ENCODE measurements around the gene GABBR2. TPM values are rescaled to one million over a fixed set of nuclear protein-coding genes. Genes with fewer than 3 reads are reported as not detected.

GABBR2 gene
- total and polyA plus RNA-seq, 2 experiments from 2014 or later = 0.89 to 1.3 TPM

DNA sequence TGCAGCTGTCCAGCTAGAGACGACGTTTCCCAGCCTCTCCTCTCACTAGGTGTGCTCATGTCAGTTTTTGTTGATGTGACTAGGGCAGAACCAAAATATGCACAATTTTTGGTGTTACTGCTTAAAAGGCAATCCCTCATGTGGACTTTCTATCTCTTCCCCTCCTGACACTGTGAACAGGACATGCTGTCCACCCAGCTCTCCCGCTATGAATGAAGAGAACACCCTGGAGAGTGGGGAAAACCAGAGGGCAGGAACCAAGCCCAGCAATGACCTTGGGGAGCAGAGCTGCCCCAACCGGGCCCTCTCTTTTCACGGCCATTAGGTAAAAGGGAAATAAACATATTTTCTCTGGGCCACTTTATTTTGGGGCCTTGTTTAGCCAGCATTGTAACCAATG, 406.6 kb downstream of the GABBR2 start:
- no peak overlapping the region for H3K27ac ChIP-seq (ENCODE audit: low read depth)
- H3K4me3 Mint-ChIP-seq = no peak overlapping the region

More for the DNA sequence above, 406.6 kb downstream of the GABBR2 start:
- H2AFZ ChIP-seq = no peak overlapping the region
- H3K4me1 ChIP-seq (ENCODE audit: insufficient read depth) = no peaks in the 10 kb centered on the region
- no peaks in the 10 kb centered on the region for H3K9me3 Mint-ChIP-seq
- H3K27me3 Mint-ChIP-seq (ENCODE audit: insufficient read depth, low read depth, poor library complexity) = peaks cover 6% of the 10 kb centered on the region
- no peaks in the 10 kb centered on the region for H4K20me1 ChIP-seq (replicated peaks; ENCODE audit: insufficient read depth)
- H3K4me2 ChIP-seq = no peak overlapping the region
- DNase-seq (ENCODE audit: low spot score) = no peak
- no peaks in the 10 kb centered on the region for H3K36me3 Mint-ChIP-seq (ENCODE audit: low read depth)
- no peaks in the 10 kb centered on the region for H3K36me3 ChIP-seq (ENCODE audit: insufficient read depth)
- TF ChIP-seq ZNF114 (CRISPR knock-in tag; IDR thresholded peaks at IDR 0.05) = no peak
- TF ChIP-seq JUNB (IDR thresholded peaks at IDR 0.05; ENCODE audit: unreplicated experiment) = no peak
- TF ChIP-seq ZNF331 (CRISPR knock-in tag; IDR thresholded peaks at IDR 0.05; ENCODE audit: low read depth) = no peak
- TF ChIP-seq STAT1 (IDR thresholded peaks at IDR 0.05; ENCODE audit: unreplicated experiment) = no peak
- TF ChIP-seq, protein P1, sequence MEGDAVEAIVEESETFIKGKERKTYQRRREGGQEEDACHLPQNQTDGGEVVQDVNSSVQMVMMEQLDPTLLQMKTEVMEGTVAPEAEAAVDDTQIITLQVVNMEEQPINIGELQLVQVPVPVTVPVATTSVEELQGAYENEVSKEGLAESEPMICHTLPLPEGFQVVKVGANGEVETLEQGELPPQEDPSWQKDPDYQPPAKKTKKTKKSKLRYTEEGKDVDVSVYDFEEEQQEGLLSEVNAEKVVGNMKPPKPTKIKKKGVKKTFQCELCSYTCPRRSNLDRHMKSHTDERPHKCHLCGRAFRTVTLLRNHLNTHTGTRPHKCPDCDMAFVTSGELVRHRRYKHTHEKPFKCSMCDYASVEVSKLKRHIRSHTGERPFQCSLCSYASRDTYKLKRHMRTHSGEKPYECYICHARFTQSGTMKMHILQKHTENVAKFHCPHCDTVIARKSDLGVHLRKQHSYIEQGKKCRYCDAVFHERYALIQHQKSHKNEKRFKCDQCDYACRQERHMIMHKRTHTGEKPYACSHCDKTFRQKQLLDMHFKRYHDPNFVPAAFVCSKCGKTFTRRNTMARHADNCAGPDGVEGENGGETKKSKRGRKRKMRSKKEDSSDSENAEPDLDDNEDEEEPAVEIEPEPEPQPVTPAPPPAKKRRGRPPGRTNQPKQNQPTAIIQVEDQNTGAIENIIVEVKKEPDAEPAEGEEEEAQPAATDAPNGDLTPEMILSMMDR (conservative IDR thresholded peaks at IDR 0.05; ENCODE audit: low read depth in 2 of 2) = no peak
- TF ChIP-seq NANOG (IDR thresholded peaks at IDR 0.05; ENCODE audit: borderline replicate concordance) = no peak
- no peak for TF ChIP-seq EZH2 (IDR thresholded peaks at IDR 0.05; ENCODE audit: low read depth, unreplicated experiment)
- TF ChIP-seq, protein P2, sequence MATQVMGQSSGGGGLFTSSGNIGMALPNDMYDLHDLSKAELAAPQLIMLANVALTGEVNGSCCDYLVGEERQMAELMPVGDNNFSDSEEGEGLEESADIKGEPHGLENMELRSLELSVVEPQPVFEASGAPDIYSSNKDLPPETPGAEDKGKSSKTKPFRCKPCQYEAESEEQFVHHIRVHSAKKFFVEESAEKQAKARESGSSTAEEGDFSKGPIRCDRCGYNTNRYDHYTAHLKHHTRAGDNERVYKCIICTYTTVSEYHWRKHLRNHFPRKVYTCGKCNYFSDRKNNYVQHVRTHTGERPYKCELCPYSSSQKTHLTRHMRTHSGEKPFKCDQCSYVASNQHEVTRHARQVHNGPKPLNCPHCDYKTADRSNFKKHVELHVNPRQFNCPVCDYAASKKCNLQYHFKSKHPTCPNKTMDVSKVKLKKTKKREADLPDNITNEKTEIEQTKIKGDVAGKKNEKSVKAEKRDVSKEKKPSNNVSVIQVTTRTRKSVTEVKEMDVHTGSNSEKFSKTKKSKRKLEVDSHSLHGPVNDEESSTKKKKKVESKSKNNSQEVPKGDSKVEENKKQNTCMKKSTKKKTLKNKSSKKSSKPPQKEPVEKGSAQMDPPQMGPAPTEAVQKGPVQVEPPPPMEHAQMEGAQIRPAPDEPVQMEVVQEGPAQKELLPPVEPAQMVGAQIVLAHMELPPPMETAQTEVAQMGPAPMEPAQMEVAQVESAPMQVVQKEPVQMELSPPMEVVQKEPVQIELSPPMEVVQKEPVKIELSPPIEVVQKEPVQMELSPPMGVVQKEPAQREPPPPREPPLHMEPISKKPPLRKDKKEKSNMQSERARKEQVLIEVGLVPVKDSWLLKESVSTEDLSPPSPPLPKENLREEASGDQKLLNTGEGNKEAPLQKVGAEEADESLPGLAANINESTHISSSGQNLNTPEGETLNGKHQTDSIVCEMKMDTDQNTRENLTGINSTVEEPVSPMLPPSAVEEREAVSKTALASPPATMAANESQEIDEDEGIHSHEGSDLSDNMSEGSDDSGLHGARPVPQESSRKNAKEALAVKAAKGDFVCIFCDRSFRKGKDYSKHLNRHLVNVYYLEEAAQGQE (IDR thresholded peaks at IDR 0.05; ENCODE audit: unreplicated experiment) = no peak
- TF ChIP-seq, protein P3, sequence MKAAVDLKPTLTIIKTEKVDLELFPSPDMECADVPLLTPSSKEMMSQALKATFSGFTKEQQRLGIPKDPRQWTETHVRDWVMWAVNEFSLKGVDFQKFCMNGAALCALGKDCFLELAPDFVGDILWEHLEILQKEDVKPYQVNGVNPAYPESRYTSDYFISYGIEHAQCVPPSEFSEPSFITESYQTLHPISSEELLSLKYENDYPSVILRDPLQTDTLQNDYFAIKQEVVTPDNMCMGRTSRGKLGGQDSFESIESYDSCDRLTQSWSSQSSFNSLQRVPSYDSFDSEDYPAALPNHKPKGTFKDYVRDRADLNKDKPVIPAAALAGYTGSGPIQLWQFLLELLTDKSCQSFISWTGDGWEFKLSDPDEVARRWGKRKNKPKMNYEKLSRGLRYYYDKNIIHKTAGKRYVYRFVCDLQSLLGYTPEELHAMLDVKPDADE (IDR thresholded peaks at IDR 0.05) = no peak
- no peak for TF ChIP-seq POLR2AphosphoS5 (IDR thresholded peaks at IDR 0.05; ENCODE audit: low read depth)
- no peak for TF ChIP-seq EZH2phosphoT487 (IDR thresholded peaks at IDR 0.05; ENCODE audit: unreplicated experiment)
- TF ChIP-seq, protein P4, sequence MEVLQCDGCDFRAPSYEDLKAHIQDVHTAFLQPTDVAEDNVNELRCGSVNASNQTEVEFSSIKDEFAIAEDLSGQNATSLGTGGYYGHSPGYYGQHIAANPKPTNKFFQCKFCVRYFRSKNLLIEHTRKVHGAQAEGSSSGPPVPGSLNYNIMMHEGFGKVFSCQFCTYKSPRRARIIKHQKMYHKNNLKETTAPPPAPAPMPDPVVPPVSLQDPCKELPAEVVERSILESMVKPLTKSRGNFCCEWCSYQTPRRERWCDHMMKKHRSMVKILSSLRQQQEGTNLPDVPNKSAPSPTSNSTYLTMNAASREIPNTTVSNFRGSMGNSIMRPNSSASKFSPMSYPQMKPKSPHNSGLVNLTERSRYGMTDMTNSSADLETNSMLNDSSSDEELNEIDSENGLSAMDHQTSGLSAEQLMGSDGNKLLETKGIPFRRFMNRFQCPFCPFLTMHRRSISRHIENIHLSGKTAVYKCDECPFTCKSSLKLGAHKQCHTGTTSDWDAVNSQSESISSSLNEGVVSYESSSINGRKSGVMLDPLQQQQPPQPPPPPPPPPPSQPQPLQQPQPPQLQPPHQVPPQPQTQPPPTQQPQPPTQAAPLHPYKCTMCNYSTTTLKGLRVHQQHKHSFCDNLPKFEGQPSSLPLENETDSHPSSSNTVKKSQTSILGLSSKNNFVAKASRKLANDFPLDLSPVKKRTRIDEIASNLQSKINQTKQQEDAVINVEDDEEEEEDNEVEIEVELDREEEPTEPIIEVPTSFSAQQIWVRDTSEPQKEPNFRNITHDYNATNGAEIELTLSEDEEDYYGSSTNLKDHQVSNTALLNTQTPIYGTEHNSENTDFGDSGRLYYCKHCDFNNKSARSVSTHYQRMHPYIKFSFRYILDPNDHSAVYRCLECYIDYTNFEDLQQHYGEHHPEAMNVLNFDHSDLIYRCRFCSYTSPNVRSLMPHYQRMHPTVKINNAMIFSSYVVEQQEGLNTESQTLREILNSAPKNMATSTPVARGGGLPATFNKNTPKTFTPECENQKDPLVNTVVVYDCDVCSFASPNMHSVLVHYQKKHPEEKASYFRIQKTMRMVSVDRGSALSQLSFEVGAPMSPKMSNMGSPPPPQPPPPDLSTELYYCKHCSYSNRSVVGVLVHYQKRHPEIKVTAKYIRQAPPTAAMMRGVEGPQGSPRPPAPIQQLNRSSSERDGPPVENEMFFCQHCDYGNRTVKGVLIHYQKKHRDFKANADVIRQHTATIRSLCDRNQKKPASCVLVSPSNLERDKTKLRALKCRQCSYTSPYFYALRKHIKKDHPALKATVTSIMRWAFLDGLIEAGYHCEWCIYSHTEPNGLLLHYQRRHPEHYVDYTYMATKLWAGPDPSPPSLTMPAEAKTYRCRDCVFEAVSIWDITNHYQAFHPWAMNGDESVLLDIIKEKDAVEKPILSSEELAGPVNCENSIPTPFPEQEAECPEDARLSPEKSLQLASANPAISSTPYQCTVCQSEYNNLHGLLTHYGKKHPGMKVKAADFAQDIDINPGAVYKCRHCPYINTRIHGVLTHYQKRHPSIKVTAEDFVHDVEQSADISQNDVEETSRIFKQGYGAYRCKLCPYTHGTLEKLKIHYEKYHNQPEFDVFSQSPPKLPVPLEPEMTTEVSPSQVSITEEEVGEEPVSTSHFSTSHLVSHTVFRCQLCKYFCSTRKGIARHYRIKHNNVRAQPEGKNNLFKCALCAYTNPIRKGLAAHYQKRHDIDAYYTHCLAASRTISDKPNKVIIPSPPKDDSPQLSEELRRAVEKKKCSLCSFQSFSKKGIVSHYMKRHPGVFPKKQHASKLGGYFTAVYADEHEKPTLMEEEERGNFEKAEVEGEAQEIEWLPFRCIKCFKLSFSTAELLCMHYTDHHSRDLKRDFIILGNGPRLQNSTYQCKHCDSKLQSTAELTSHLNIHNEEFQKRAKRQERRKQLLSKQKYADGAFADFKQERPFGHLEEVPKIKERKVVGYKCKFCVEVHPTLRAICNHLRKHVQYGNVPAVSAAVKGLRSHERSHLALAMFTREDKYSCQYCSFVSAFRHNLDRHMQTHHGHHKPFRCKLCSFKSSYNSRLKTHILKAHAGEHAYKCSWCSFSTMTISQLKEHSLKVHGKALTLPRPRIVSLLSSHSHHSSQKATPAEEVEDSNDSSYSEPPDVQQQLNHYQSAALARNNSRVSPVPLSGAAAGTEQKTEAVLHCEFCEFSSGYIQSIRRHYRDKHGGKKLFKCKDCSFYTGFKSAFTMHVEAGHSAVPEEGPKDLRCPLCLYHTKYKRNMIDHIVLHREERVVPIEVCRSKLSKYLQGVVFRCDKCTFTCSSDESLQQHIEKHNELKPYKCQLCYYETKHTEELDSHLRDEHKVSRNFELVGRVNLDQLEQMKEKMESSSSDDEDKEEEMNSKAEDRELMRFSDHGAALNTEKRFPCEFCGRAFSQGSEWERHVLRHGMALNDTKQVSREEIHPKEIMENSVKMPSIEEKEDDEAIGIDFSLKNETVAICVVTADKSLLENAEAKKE (CRISPR knock-in tag; IDR thresholded peaks at IDR 0.05) = no peak
- H3K79me2 ChIP-seq (replicated peaks; ENCODE audit: insufficient read depth) = no peaks in the 10 kb centered on the region
- ATAC-seq = no peak
- no peak overlapping the region for H3K27ac Mint-ChIP-seq
- no peaks in the 10 kb centered on the region for H3K9me2 ChIP-seq (ENCODE audit: insufficient read depth)
- no peaks in the 10 kb centered on the region for H3K27me3 ChIP-seq (ENCODE audit: insufficient read depth)
- no peaks in the 10 kb centered on the region for H3F3A ChIP-seq (replicated peaks; ENCODE audit: low read depth)
- no peak overlapping the region for H3K4me3 ChIP-seq
- H3K4me1 Mint-ChIP-seq = peaks cover 4% of the 10 kb centered on the region; the same call in 1 of the 3 replicates

Measured in GM23338 (cell line).